ENCODE data around the gene MTREX.

GRCh38 chr5:55316289-55316688 is 8.5 kb downstream of the MTREX start:
- TF ChIP-seq, protein P1, sequence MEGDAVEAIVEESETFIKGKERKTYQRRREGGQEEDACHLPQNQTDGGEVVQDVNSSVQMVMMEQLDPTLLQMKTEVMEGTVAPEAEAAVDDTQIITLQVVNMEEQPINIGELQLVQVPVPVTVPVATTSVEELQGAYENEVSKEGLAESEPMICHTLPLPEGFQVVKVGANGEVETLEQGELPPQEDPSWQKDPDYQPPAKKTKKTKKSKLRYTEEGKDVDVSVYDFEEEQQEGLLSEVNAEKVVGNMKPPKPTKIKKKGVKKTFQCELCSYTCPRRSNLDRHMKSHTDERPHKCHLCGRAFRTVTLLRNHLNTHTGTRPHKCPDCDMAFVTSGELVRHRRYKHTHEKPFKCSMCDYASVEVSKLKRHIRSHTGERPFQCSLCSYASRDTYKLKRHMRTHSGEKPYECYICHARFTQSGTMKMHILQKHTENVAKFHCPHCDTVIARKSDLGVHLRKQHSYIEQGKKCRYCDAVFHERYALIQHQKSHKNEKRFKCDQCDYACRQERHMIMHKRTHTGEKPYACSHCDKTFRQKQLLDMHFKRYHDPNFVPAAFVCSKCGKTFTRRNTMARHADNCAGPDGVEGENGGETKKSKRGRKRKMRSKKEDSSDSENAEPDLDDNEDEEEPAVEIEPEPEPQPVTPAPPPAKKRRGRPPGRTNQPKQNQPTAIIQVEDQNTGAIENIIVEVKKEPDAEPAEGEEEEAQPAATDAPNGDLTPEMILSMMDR (IDR thresholded peaks at IDR 0.05; ENCODE audit: insufficient read depth, low read depth, low read length), result no peak
- TF ChIP-seq EZH2 (IDR thresholded peaks at IDR 0.05; ENCODE audit: insufficient read depth, low read length), result no peak
